HG02852 (cell line): ENCODE data around the gene CSNK2B.

ENCODE experiments used
- ATAC-seq: cut with Tn5 transposase; IDR thresholded peaks from one replicate; pipeline ENCODE4 v1.9.1; 2021; ENCODE audit warnings: mild to moderate bottlenecking, moderate library complexity; ENCODE audit not compliant: unreplicated experiment

The CSNK2B gene

GRCh38 chr6:31660381-31661261 lies 5.3 kb upstream of the CSNK2B start, which contains the start of gene C6orf47:
Gene C6orf47 (minus strand): TSS chr6:31660778. CDS start chr6:31659947, 831 bp downstream.
- ATAC-seq: no peak

GRCh38 chr6:31661262-31662123 lies 4.4 kb upstream of the CSNK2B start:
- ATAC-seq: no peak

GRCh38 chr6:31662124-31662723 lies 3.7 kb upstream of the CSNK2B start:
- no peak for ATAC-seq

- no peak for ATAC-seq
Measured at GRCh38 chr6:31663126-31663960, 2.5 kb upstream of the CSNK2B start.

- ATAC-seq: no peak
Measured at GRCh38 chr6:31663961-31664789, 1.7 kb upstream of the CSNK2B start.

GRCh38 chr6:31664790-31665500 lies 935 bp upstream of the CSNK2B start, which contains the start of gene GPANK1:
Gene GPANK1 (minus strand): TSS chr6:31664997. CDS start chr6:31664478, 519 bp downstream.
- no peak for ATAC-seq

- ATAC-seq: no peak
Measured at GRCh38 chr6:31666337-31666965, 571 bp downstream of the CSNK2B start.

- ATAC-seq: no peak
Measured at GRCh38 chr6:31669676-31670075, 3.8 kb downstream of the CSNK2B start, which contains the start of gene LY6G5B. Gene LY6G5B (plus strand): TSS chr6:31669976. CDS start chr6:31670951, 975 bp downstream.

GRCh38 chr6:31676322-31676903 lies 10.5 kb downstream of the CSNK2B start:
- no peak for ATAC-seq

- no peak for ATAC-seq
Measured at GRCh38 chr6:31676904-31677303, 11.0 kb downstream of the CSNK2B start.

GRCh38 chr6:31677955-31678354 lies 12.1 kb downstream of the CSNK2B start:
- ATAC-seq: no peak

GRCh38 chr6:31680226-31681134 lies 14.6 kb downstream of the CSNK2B start, which contains the start of gene LY6G5C:
Gene LY6G5C (minus strand): TSS chr6:31681067. CDS start chr6:31680373, 694 bp downstream.
- no peak for ATAC-seq

GRCh38 chr6:31681135-31681671 lies 15.3 kb downstream of the CSNK2B start:
- no peak for ATAC-seq

GRCh38 chr6:31683591-31683990 lies 17.7 kb downstream of the CSNK2B start:
- ATAC-seq: no peak

GRCh38 chr6:31686483-31686882 lies 20.6 kb downstream of the CSNK2B start:
- ATAC-seq: no peak

- ATAC-seq: no peak
Measured at GRCh38 chr6:31687321-31687720, 21.4 kb downstream of the CSNK2B start.
